IPS-NIHi11 (cell line): ENCODE measurements around the gene ANO4.

Experiments
- DNase-seq: peaks from one replicate; pipeline ENCODE4 v3.0.0; 2012; ENCODE audit warnings: mixed read lengths, low spot score

ANO4 gene

GRCh38 chr12:100951756-100952155 is 157.2 kb downstream of the ANO4 start:
- no peak for DNase-seq

GRCh38 chr12:100953217-100953616 is 158.6 kb downstream of the ANO4 start:
- no peak for DNase-seq

- peak; percentile 31 for DNase-seq
Measured at GRCh38 chr12:100953677-100954076, 159.1 kb downstream of the ANO4 start.

- DNase-seq, result no peak
Measured at GRCh38 chr12:100954118-100954517, 159.5 kb downstream of the ANO4 start.

GRCh38 chr12:100955139-100955538 is 160.6 kb downstream of the ANO4 start:
- peak; percentile 25 for DNase-seq

- DNase-seq, result no peak
Measured at GRCh38 chr12:100956311-100956852, 161.8 kb downstream of the ANO4 start.

- DNase-seq, result no peak
Measured at GRCh38 chr12:100959481-100959880, 164.9 kb downstream of the ANO4 start.

GRCh38 chr12:100962086-100962712 is 167.6 kb downstream of the ANO4 start:
- no peak for DNase-seq

- DNase-seq, result no peak
Measured at GRCh38 chr12:100963381-100963780, 168.8 kb downstream of the ANO4 start.

GRCh38 chr12:100964028-100964427 is 169.5 kb downstream of the ANO4 start:
- no peak for DNase-seq

- no peak for DNase-seq
Measured at GRCh38 chr12:100967189-100967588, 172.6 kb downstream of the ANO4 start.

GRCh38 chr12:100970894-100971293 is 176.3 kb downstream of the ANO4 start:
- DNase-seq, result no peak

GRCh38 chr12:100972121-100972520 is 177.5 kb downstream of the ANO4 start:
- DNase-seq, result no peak

- no peak for DNase-seq
Measured at GRCh38 chr12:100974341-100974740, 179.8 kb downstream of the ANO4 start.

GRCh38 chr12:100974747-100975146 is 180.2 kb downstream of the ANO4 start:
- DNase-seq, result no peak

GRCh38 chr12:100976735-100977134 is 182.2 kb downstream of the ANO4 start:
- DNase-seq, result no peak

- no peak for DNase-seq
Measured at GRCh38 chr12:100980856-100981255, 186.3 kb downstream of the ANO4 start.

- DNase-seq, result no peak
Measured at GRCh38 chr12:100982511-100983183, 188.1 kb downstream of the ANO4 start.

- no peak for DNase-seq
Measured at GRCh38 chr12:100984796-100985195, 190.2 kb downstream of the ANO4 start.

GRCh38 chr12:100986595-100987547 is 192.3 kb downstream of the ANO4 start:
- peak; percentile 43 for DNase-seq

- DNase-seq, result peak; percentile 71
Measured at GRCh38 chr12:100987552-100988521, 193.3 kb downstream of the ANO4 start.
